Stimulated activated CD8-positive, alpha-beta memory T cell treated with anti-CD3 and anti-CD28 coated beads, Interleukin-12 subunit alpha, Interleukin-12 subunit beta, amount 100 ng/mL, for 24 hours (primary cell): ENCODE results near the gene FIBCD1.

Experiments
- DNase-seq: peaks from one replicate; pipeline ENCODE4 v3.0.0-alpha.2; 2020; ENCODE audit errors: extremely low read depth

FIBCD1 gene

DNA sequence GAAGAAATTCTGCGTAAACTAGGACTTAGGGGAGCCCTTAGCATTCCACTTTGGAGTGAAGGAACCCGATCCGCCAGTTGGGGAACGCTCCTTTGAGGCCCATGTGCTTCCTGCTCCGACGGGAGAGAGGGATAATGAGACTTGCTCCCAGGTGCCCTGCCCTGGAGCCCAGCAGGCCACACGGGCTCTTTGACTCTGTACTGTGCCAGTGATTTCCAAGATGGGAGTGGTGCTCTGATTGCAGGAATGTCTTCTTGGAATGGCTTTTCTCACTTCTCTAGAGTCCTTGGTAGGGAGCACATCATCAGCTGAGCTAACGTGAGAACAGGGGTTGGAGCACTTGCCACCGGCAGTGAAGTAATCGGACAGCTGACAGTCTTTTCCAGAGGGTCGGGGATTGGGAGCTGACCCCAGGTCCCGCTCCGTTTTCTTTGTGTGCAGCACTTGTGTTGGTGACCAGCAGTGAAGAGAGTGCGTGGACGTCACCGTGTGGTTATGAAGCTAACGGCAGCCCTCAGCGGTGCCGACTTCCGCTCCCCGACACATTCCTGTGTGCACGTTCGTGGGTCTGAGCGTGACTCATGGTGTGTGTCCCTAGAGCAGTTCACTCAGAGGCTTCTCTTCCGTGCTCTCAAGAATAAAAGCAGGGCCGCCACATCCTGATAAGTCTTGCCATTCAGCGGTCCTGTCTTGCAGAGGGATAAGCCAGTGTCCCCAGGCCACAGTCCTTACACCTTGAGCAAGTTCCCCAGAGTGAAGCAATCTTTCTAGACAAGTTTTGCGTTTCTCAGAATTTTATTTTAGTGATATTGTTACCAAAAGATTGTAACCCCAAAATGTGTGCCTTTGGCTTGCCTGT, 78.4 kb downstream of the FIBCD1 start:
- no peak for DNase-seq

DNA sequence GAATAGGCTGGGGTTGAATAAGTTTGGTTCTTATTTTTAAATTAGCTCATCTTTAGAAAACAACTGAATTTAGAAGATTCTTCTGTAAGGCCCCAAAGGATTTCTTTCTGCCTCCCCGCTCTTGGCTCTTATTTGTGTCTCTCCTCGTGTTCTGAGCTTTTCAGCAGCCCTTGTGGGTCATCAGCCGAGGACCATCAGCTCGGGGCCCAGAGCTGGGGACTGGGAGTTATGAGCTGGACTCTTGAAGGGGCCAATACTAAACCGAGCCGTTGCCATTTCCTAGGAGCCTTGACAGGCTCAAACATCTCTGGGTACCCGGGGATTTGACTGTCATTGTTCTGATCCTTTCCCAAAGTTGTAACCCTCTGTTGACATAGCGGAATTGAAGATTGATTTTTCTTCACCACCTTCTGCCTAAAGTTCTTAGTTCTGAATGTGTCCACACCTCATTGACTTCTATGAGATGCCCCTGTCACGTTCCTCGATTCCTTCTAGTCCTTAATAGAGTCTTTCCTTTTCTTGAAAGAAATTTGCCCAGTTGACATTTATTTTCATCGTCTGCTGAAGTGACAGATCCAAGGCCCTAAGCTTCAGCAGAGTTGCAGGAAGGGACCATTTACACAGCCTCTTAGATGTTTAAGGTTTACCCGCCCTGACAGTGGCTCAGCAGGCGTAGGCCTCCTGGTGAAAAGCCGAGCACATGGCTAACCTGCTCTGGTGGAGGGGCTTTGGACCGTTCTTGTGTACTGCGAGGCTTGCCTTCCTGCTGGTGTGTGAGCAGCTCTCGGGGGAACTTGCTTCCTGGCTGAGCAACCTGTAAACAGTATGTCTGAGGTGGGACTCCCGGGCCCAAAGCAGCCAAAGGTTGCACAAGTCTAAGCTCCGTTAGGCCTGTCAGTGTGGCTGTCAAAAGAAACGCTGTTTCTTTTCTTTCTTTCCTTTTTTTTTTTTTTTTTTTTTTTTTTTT, 80.0 kb downstream of the FIBCD1 start:
- no peak for DNase-seq

DNA sequence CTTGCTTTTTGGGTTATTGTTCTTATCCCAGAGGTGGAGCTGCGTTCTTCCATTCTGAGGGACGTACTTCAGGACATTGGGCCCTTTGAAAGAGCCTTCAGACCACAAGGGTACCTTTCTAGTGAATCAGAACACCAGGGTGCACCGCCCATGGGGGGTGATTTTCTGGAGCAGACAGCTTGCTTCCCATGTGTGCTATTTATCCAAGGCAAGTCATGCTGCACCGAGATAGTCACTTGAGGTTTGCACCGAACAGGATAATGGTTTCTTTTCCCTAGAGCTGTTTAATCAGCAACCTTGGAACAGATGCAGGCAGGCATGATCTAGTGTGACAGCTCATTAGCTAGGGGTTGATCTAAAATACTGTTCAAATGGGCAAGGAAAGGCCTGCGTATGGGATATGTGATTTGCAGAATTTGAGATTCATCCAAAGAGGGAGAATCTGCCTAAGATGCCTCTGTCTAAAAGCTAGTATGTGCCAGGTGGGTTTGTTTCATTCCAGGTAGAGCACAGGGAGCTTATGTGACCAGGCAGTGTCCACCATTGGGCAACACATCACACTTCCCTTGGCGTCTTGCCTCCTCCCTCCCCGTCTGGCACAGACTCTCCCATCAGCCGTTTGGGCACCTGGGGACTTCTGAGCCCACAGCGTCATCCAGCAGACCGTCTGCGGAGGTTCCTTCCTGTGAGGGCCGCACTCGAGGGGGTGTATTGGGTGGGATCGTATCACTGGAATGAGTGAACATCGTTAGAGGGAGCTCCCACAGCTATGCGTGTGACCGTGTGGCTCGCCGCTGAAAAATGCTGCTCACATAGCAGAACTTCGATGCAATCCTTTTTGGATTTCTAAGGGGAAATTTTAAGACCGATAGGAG, 80.9 kb downstream of the FIBCD1 start:
- no peak for DNase-seq

DNA sequence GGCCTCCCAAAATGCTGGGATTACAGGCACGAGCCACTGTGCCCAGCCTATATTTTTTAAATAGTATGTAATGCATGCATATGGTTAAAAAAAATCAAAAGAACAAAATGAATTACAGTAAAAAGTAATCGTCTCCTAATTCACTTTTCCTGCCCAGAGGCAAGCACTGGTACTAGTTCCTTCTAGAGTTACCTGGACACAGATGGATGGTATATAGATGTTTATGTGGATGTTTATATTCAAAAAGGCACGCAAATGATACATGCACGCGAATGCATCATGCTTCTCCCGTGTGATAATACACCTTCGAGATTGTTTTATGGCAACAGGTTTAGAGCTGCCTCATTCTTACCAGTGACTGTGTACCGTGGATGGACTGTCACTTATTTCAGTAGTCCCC, 82.6 kb downstream of the FIBCD1 start:
- no peak for DNase-seq

DNA sequence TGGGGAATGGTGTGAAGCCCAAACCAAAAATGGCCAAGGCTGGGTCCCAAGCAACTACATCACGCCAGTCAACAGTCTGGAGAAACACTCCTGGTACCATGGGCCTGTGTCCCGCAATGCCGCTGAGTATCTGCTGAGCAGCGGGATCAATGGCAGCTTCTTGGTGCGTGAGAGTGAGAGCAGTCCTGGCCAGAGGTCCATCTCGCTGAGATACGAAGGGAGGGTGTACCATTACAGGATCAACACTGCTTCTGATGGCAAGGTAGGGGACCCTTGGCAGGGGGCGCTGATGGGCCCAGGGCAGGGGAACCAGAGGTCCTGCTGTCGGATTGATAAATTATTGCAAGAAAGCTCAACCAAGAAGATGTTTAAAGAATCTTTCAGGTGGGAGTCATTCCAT, 84.2 kb downstream of the FIBCD1 start:
- DNase-seq = no peak

DNA sequence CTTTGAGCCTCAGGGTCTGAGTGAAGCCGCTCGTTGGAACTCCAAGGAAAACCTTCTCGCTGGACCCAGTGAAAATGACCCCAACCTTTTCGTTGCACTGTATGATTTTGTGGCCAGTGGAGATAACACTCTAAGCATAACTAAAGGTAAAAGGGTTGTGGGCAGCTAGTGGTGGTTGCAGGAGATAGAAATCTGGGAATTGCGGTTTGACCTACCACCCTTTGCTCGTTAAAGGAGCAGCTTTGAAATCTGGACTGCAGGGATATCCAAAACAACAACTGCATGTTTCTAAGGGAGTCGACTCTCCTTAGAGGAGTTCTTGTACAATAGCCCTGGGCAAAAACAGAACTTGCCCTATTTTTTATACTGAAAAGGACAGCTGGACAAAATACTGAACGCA, 85.0 kb downstream of the FIBCD1 start:
- no peak for DNase-seq

DNA sequence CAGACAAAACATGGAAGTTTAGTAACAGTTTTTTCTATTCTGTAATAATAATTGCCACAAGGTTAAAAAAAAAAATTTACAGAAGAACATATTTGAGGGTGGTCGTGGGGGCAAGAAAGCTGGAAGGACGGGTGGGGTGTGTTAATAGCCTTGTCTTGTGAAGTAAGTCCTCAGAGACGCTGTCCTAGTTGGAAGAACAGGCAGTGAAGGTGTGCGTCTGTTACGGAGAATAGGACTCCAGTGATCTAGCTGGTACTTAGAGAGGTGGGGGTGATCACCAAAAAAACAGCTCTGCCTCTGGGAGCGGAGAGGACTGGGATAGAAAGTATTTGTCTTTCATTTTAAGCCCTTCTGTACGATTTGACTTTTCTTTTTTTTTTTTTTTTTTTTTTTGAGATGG, 86.2 kb downstream of the FIBCD1 start:
- no peak for DNase-seq
